WTC11 (cell line): ENCODE data around the gene OTOA. TPM values are rescaled to one million over a fixed set of nuclear protein-coding genes. Genes with fewer than 3 reads are reported as not detected.

ENCODE experiments used
- ATAC-seq: fragments of 200-7000 bp; cut with Tn5 transposase; 2 replicates; pipeline ENCODE4 v1.10.0; 2021; ENCODE audit warnings: mild to moderate bottlenecking, moderate library complexity
- CTCF ChIA-PET: fragments of 300-600 bp; sonication (Branson Sonifier 250); formaldehyde crosslinking; loops from one replicate; lab custom pipeline; 2021; ENCODE audit warnings: antibody characterized with exemption; lab: Charles Lee
- POLR2A ChIA-PET: fragments of 350-600 bp; sonication (Branson Sonifier 250); formaldehyde crosslinking; loops from one replicate; lab custom pipeline; 2021; ENCODE audit warnings: antibody characterized with exemption; lab: Charles Lee
- DNase-seq: peaks from one replicate; pipeline ENCODE4 v3.0.0; 2021; ENCODE audit warnings: low spot score
- H3K27ac Mint-ChIP-seq: 2 replicates; pipeline ENCODE4 v1.8.0; 2021; ENCODE audit warnings: mixed read lengths
- H3K27me3 Mint-ChIP-seq: 2 replicates; pipeline ENCODE4 v1.8.0; 2021; ENCODE audit warnings: low read depth, mild to moderate bottlenecking, moderate library complexity, mixed read lengths
- H3K36me3 Mint-ChIP-seq: 2 replicates; pipeline ENCODE4 v1.8.0; 2021; ENCODE audit warnings: mixed read lengths
- H3K4me1 Mint-ChIP-seq: 2 replicates; pipeline ENCODE4 v1.8.0; 2022; ENCODE audit warnings: mixed read lengths
- H3K4me3 Mint-ChIP-seq: 2 replicates; pipeline ENCODE4 v1.8.0; 2021; ENCODE audit warnings: mild to moderate bottlenecking, moderate library complexity, mixed read lengths
- H3K9me3 Mint-ChIP-seq: 2 replicates; pipeline ENCODE4 v1.8.0; 2021; ENCODE audit warnings: mixed read lengths
- AFF4 ChIP-seq: sonication (generic); formaldehyde crosslinking; IDR thresholded peaks from 2 replicates; pipeline ENCODE4 v1.8.1; 2023; ENCODE audit warnings: mild to moderate bottlenecking, missing genetic modification reagents, borderline replicate concordance
- CREM ChIP-seq: sonication (generic); formaldehyde crosslinking; IDR thresholded peaks from 2 replicates; pipeline ENCODE4 v1.8.1; 2022; ENCODE audit warnings: mild to moderate bottlenecking, missing genetic modification reagents, moderate library complexity
- E2F5 ChIP-seq: sonication (generic); formaldehyde crosslinking; IDR thresholded peaks from 2 replicates; pipeline ENCODE4 v1.8.1; 2022; ENCODE audit warnings: mild to moderate bottlenecking, moderate library complexity, missing genetic modification reagents
- EMX1 ChIP-seq: fragments of 250-450 bp; sonication (Bioruptor Pico); IDR thresholded peaks from 2 replicates; pipeline ENCODE4 v1.8.0; 2021; ENCODE audit warnings: mild to moderate bottlenecking
- ESRRA ChIP-seq: sonication (generic); formaldehyde crosslinking; IDR thresholded peaks from 2 replicates; pipeline ENCODE4 v1.8.1; 2022; ENCODE audit warnings: mild to moderate bottlenecking, missing genetic modification reagents, borderline replicate concordance
- FOXP1 ChIP-seq: sonication (generic); formaldehyde crosslinking; IDR thresholded peaks from 2 replicates; pipeline ENCODE4 v1.8.0; 2022; ENCODE audit warnings: missing genetic modification reagents, mild to moderate bottlenecking, moderate library complexity, borderline replicate concordance
- PREB ChIP-seq: sonication (generic); formaldehyde crosslinking; IDR thresholded peaks from 2 replicates; pipeline ENCODE4 v1.8.1; 2022; ENCODE audit warnings: mild to moderate bottlenecking, missing genetic modification reagents, moderate library complexity, borderline replicate concordance
- RELA ChIP-seq: sonication (generic); formaldehyde crosslinking; IDR thresholded peaks from 2 replicates; pipeline ENCODE4 v1.8.1; 2022; ENCODE audit warnings: missing genetic modification reagents, mild to moderate bottlenecking, borderline replicate concordance
- SMAD4 ChIP-seq: sonication (generic); formaldehyde crosslinking; IDR thresholded peaks from 2 replicates; pipeline ENCODE4 v1.8.0; 2022; ENCODE audit warnings: mild to moderate bottlenecking, missing genetic modification reagents
- TEAD1 ChIP-seq: sonication (generic); formaldehyde crosslinking; IDR thresholded peaks from 2 replicates; pipeline ENCODE4 v1.8.0; 2022; ENCODE audit warnings: mild to moderate bottlenecking, missing genetic modification reagents
- TEAD4 ChIP-seq: sonication (generic); formaldehyde crosslinking; IDR thresholded peaks from 2 replicates; pipeline ENCODE4 v1.8.0; 2022; ENCODE audit warnings: mild to moderate bottlenecking, missing genetic modification reagents
- ZNF219 ChIP-seq: sonication (generic); formaldehyde crosslinking; IDR thresholded peaks from 2 replicates; pipeline ENCODE4 v1.8.0; 2023; ENCODE audit warnings: missing genetic modification reagents, mild to moderate bottlenecking, borderline replicate concordance
- ZNF317 ChIP-seq: sonication (generic); formaldehyde crosslinking; IDR thresholded peaks from 2 replicates; pipeline ENCODE4 v1.8.1; 2023; ENCODE audit warnings: low read depth, mild to moderate bottlenecking, moderate library complexity, missing genetic modification reagents, borderline replicate concordance
- ZNF396 ChIP-seq: fragments of 250-450 bp; sonication (Bioruptor Pico); IDR thresholded peaks from 2 replicates; pipeline ENCODE4 v1.8.0; 2021; ENCODE audit warnings: mild to moderate bottlenecking, moderate library complexity, borderline replicate concordance
- ZNF425 ChIP-seq: fragments of 250-450 bp; sonication (Bioruptor Pico); conservative IDR thresholded peaks from 2 replicates; pipeline ENCODE4 v1.9.0; 2021; ENCODE audit warnings: mild to moderate bottlenecking
- ZNF512 ChIP-seq: sonication (generic); formaldehyde crosslinking; IDR thresholded peaks from 2 replicates; pipeline ENCODE4 v1.8.1; 2022; ENCODE audit warnings: missing genetic modification reagents, borderline replicate concordance
- total RNA-seq: library from RNA; stranded (reverse); gene quantifications from 3 replicates; pipeline ENCODE4 v1.2.3, GENCODE V29; 2021
- TF ChIP-seq, protein P1 (sequence below): sonication (generic); formaldehyde crosslinking; IDR thresholded peaks from 2 replicates; pipeline ENCODE4 v1.8.0; 2022; ENCODE audit warnings: mild to moderate bottlenecking, missing genetic modification reagents
- TF ChIP-seq, protein P2 (sequence below): sonication (generic); formaldehyde crosslinking; IDR thresholded peaks from 2 replicates; pipeline ENCODE4 v1.8.1; 2023; ENCODE audit warnings: mild to moderate bottlenecking, missing genetic modification reagents, moderate library complexity

The OTOA gene
- total RNA-seq, 1 experiment from 2014 or later = 0.11 TPM

- peak; percentile 36 for ATAC-seq
- Mint-ChIP-seq H3K36me3 (no peaks in the 10 kb centered on the region), H3K4me1 (peaks cover 14% of the 10 kb centered on the region), H3K27me3 (peaks cover 5% of the 10 kb centered on the region; the same call in 1 of the 2 replicates), H3K4me3 (no peak overlapping the region), H3K9me3 (no peaks in the 10 kb centered on the region), H3K27ac (peak overlapping the region; percentile 13; the same call in 1 of the 2 replicates)
- ChIA-PET POLR2A (interaction anchor here (1.1 kb wide), 1 partner anchor 38 kb away, joined by 3 read pairs; no protein-coding TSS in a partner anchor), CTCF (interaction anchor here (0.6 to 2.5 kb wide), 5 partner anchors 9 to 492 kb away, joined by 3 to 14 read pairs (median 7); no protein-coding TSS in a partner anchor)
- no peak for DNase-seq
- TF ChIP-seq ZNF396 (CRISPR knock-in tag) (no peak), AFF4 (CRISPR knock-in tag) (no peak), E2F5 (CRISPR knock-in tag) (no peak), CREM (CRISPR knock-in tag) (no peak), RELA (no peak), TEAD4 (no peak), ZNF317 (no peak), EMX1 (no peak), ZNF425 (no peak), ESRRA (CRISPR knock-in tag) (no peak), ZNF219 (no peak), FOXP1 (no peak)
- TF ChIP-seq, protein P1, sequence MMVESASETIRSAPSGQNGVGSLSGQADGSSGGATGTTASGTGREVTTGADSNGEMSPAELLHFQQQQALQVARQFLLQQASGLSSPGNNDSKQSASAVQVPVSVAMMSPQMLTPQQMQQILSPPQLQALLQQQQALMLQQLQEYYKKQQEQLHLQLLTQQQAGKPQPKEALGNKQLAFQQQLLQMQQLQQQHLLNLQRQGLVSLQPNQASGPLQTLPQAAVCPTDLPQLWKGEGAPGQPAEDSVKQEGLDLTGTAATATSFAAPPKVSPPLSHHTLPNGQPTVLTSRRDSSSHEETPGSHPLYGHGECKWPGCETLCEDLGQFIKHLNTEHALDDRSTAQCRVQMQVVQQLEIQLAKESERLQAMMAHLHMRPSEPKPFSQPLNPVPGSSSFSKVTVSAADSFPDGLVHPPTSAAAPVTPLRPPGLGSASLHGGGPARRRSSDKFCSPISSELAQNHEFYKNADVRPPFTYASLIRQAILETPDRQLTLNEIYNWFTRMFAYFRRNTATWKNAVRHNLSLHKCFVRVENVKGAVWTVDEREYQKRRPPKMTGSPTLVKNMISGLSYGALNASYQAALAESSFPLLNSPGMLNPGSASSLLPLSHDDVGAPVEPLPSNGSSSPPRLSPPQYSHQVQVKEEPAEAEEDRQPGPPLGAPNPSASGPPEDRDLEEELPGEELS (CRISPR knock-in tag) = no peak
- TF ChIP-seq, protein P2, sequence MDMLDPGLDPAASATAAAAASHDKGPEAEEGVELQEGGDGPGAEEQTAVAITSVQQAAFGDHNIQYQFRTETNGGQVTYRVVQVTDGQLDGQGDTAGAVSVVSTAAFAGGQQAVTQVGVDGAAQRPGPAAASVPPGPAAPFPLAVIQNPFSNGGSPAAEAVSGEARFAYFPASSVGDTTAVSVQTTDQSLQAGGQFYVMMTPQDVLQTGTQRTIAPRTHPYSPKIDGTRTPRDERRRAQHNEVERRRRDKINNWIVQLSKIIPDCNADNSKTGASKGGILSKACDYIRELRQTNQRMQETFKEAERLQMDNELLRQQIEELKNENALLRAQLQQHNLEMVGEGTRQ (CRISPR knock-in tag) = no peak
Observed at GRCh38 chr16:21666772-21667171, 3.0 kb downstream of the OTOA start.

- POLR2A ChIA-PET = no interaction called here
- H3K27me3 Mint-ChIP-seq = peaks cover 5% of the 10 kb centered on the region; the same call in 1 of the 2 replicates
- peaks cover 14% of the 10 kb centered on the region for H3K4me1 Mint-ChIP-seq
- H3K36me3 Mint-ChIP-seq = no peaks in the 10 kb centered on the region
- CTCF ChIA-PET = interaction anchor here (1.2 to 2.5 kb wide), 2 partner anchors 10 to 17 kb away, joined by 4 to 14 read pairs; no protein-coding TSS in a partner anchor
- H3K9me3 Mint-ChIP-seq = no peaks in the 10 kb centered on the region; the same call in 1 of the 2 replicates
- no peak for ATAC-seq
- no peak overlapping the region for H3K27ac Mint-ChIP-seq
- no peak overlapping the region for H3K4me3 Mint-ChIP-seq
- DNase-seq = no peak
- TF ChIP-seq AFF4 (CRISPR knock-in tag) = no peak
- TF ChIP-seq TEAD1 (CRISPR knock-in tag) = no peak
- no peak for TF ChIP-seq SMAD4 (CRISPR knock-in tag)
- TF ChIP-seq PREB = no peak
- TF ChIP-seq ZNF512 (CRISPR knock-in tag) = no peak
Observed at GRCh38 chr16:21667575-21667974, 3.8 kb downstream of the OTOA start.
